DMS 273 (cell line): ENCODE results near the gene MEFV.
"Not testable (repeated sequence)": the region's sequence is repeated elsewhere in the genome, so short reads cannot be mapped to it uniquely, and the experiment has no call there.

Experiments
- DNase-seq: peaks from one replicate; lab custom pipeline; 2025; ENCODE audit not compliant: unreplicated experiment; lab: John Stamatoyannopoulos, UW

Gene MEFV

GRCh38 chr16:3256146-3256865 is at the start of gene MEFV:
MEFV (minus strand) TSS chr16:3256633; CDS start chr16:3256587, 46 bp downstream.
- peak; percentile 70 for DNase-seq

- no peak for DNase-seq
Measured at GRCh38 chr16:3306078-3306477, 49.6 kb upstream of the MEFV start.

GRCh38 chr16:3305109-3306068 is 49.0 kb upstream of the MEFV start, which contains the start of the genes TIGD7 and ZNF75A:
TIGD7 (minus strand) TSS chr16:3305430; CDS start chr16:3300614, 4,816 bp downstream.
ZNF75A (plus strand) TSS chr16:3305497; CDS start chr16:3308429, 2,932 bp downstream.
- DNase-seq = peak; percentile 94

- no peak for DNase-seq
Measured at GRCh38 chr16:3304370-3304769, 47.9 kb upstream of the MEFV start.

GRCh38 chr16:3295783-3296182 is 39.4 kb upstream of the MEFV start:
- no peak for DNase-seq

- no peak for DNase-seq
Measured at GRCh38 chr16:3295209-3295608, 38.8 kb upstream of the MEFV start.

GRCh38 chr16:3292604-3293003 is 36.2 kb upstream of the MEFV start:
- DNase-seq = no peak

GRCh38 chr16:3289998-3290673 is 33.7 kb upstream of the MEFV start:
- no peak for DNase-seq

GRCh38 chr16:3285131-3285530 is 28.7 kb upstream of the MEFV start:
- no peak for DNase-seq

- DNase-seq = peak; percentile 54
Measured at GRCh38 chr16:3283543-3284447, 27.4 kb upstream of the MEFV start.

GRCh38 chr16:3282730-3283542 is 26.5 kb upstream of the MEFV start, which contains the start of gene ZNF263:
ZNF263 (plus strand) TSS chr16:3283491; CDS start chr16:3283819, 328 bp downstream.
- DNase-seq = peak; percentile 99

- DNase-seq = peak; percentile 93
Measured at GRCh38 chr16:3282103-3282729, 25.8 kb upstream of the MEFV start.

GRCh38 chr16:3281222-3281820 is 24.9 kb upstream of the MEFV start:
- DNase-seq = no peak

- no peak for DNase-seq
Measured at GRCh38 chr16:3276679-3277078, 20.2 kb upstream of the MEFV start.

- no peak for DNase-seq
Measured at GRCh38 chr16:3274947-3275346, 18.5 kb upstream of the MEFV start.

GRCh38 chr16:3274490-3274889 is 18.1 kb upstream of the MEFV start:
- peak; percentile 58 for DNase-seq

GRCh38 chr16:3271281-3271680 is 14.8 kb upstream of the MEFV start:
- not testable (repeated sequence) for DNase-seq

GRCh38 chr16:3270718-3271117 is 14.3 kb upstream of the MEFV start:
- not testable (repeated sequence) for DNase-seq
